ENCODE measurements around the gene PPT2. TPM values are rescaled to one million over a fixed set of nuclear protein-coding genes. Genes with fewer than 3 reads are reported as not detected.
"Not testable (repeated sequence)": the region's sequence is repeated elsewhere in the genome, so short reads cannot be mapped to it uniquely, and the experiment has no call there.

PPT2 gene
- total RNA-seq, 1 experiment from 2014 or later: 73.5 TPM

- in situ Hi-C loops (cut with HindIII; ENCODE audit: low pct_unique_long_range_greater_than_20kb, low sequenced_read_pairs): no loop called here
Measured at GRCh38 chr6:32120573-32121059, 33.3 kb upstream of the PPT2 start.

GRCh38 chr6:32123681-32124080 lies 30.3 kb upstream of the PPT2 start:
- no peak for DNase-seq (ENCODE audit: low read depth, low spot score)
- in situ Hi-C loops (cut with HindIII; ENCODE audit: low pct_unique_long_range_greater_than_20kb, low sequenced_read_pairs): no loop called here

More at GRCh38 chr6:32120573-32121059, 33.3 kb upstream of the PPT2 start:
- DNase-seq (ENCODE audit: low read depth, low spot score): no peak

GRCh38 chr6:32126880-32127279 lies 27.1 kb upstream of the PPT2 start:
- in situ Hi-C loops (cut with HindIII; ENCODE audit: low pct_unique_long_range_greater_than_20kb, low sequenced_read_pairs): no loop called here
- no peak for DNase-seq (ENCODE audit: low read depth, low spot score)

GRCh38 chr6:32127409-32127716 lies 26.6 kb upstream of the PPT2 start:
- in situ Hi-C loops (cut with HindIII; ENCODE audit: low pct_unique_long_range_greater_than_20kb, low sequenced_read_pairs): no loop called here
- DNase-seq (ENCODE audit: low read depth, low spot score): no peak

- peak; percentile 100 for DNase-seq (ENCODE audit: low read depth, low spot score)
- in situ Hi-C loops (cut with HindIII; ENCODE audit: low pct_unique_long_range_greater_than_20kb, low sequenced_read_pairs): no loop called here
Measured at GRCh38 chr6:32127717-32128592, 26.0 kb upstream of the PPT2 start, which contains the start of gene ATF6B. TSS of gene ATF6B (minus strand) at chr6:32128246. CDS start at chr6:32128207, 39 bp downstream.

- in situ Hi-C loops (cut with HindIII; ENCODE audit: low pct_unique_long_range_greater_than_20kb, low sequenced_read_pairs): no loop called here
- peak; percentile 25 for DNase-seq (ENCODE audit: low read depth, low spot score)
Measured at GRCh38 chr6:32128751-32129296, 25.1 kb upstream of the PPT2 start.

- in situ Hi-C loops (cut with HindIII; ENCODE audit: low pct_unique_long_range_greater_than_20kb, low sequenced_read_pairs): no loop called here
- DNase-seq (ENCODE audit: low read depth, low spot score): no peak
Measured at GRCh38 chr6:32129297-32130088, 24.4 kb upstream of the PPT2 start.

GRCh38 chr6:32131439-32131948 lies 22.4 kb upstream of the PPT2 start:
- in situ Hi-C loops (cut with HindIII; ENCODE audit: low pct_unique_long_range_greater_than_20kb, low sequenced_read_pairs): no loop called here
- no peak for DNase-seq (ENCODE audit: low read depth, low spot score)

- DNase-seq (ENCODE audit: low read depth, low spot score): no peak
- in situ Hi-C loops (cut with HindIII; ENCODE audit: low pct_unique_long_range_greater_than_20kb, low sequenced_read_pairs): no loop called here
Measured at GRCh38 chr6:32132110-32132509, 21.8 kb upstream of the PPT2 start.

GRCh38 chr6:32133786-32134185 lies 20.2 kb upstream of the PPT2 start:
- DNase-seq (ENCODE audit: low read depth, low spot score): no peak
- in situ Hi-C loops (cut with HindIII; ENCODE audit: low pct_unique_long_range_greater_than_20kb, low sequenced_read_pairs): no loop called here

- in situ Hi-C loops (cut with HindIII; ENCODE audit: low pct_unique_long_range_greater_than_20kb, low sequenced_read_pairs): no loop called here
- DNase-seq (ENCODE audit: low read depth, low spot score): no peak
Measured at GRCh38 chr6:32137454-32137853, 16.5 kb upstream of the PPT2 start.

GRCh38 chr6:32139590-32139989 lies 14.4 kb upstream of the PPT2 start:
- in situ Hi-C loops (cut with HindIII; ENCODE audit: low pct_unique_long_range_greater_than_20kb, low sequenced_read_pairs): no loop called here

GRCh38 chr6:32140420-32141046 lies 13.4 kb upstream of the PPT2 start:
- in situ Hi-C loops (cut with HindIII; ENCODE audit: low pct_unique_long_range_greater_than_20kb, low sequenced_read_pairs): no loop called here
- no peak for DNase-seq (ENCODE audit: low read depth, low spot score)

More at GRCh38 chr6:32139590-32139989, 14.4 kb upstream of the PPT2 start:
- no peak for DNase-seq (ENCODE audit: low read depth, low spot score)

- DNase-seq (ENCODE audit: low read depth, low spot score); in situ Hi-C loops (cut with HindIII; ENCODE audit: low pct_unique_long_range_greater_than_20kb, low sequenced_read_pairs): not testable (repeated sequence)
Measured at GRCh38 chr6:32144238-32144637, 9.7 kb upstream of the PPT2 start.

- in situ Hi-C loops (cut with HindIII; ENCODE audit: low pct_unique_long_range_greater_than_20kb, low sequenced_read_pairs): no loop called here
- no peak for DNase-seq (ENCODE audit: low read depth, low spot score)
Measured at GRCh38 chr6:32146287-32146686, 7.7 kb upstream of the PPT2 start.

GRCh38 chr6:32146687-32147086 lies 7.3 kb upstream of the PPT2 start:
- in situ Hi-C loops (cut with HindIII; ENCODE audit: low pct_unique_long_range_greater_than_20kb, low sequenced_read_pairs): no loop called here
- DNase-seq (ENCODE audit: low read depth, low spot score): no peak

- DNase-seq (ENCODE audit: low read depth, low spot score): no peak
- in situ Hi-C loops (cut with HindIII; ENCODE audit: low pct_unique_long_range_greater_than_20kb, low sequenced_read_pairs): no loop called here
Measured at GRCh38 chr6:32147401-32148132, 6.4 kb upstream of the PPT2 start.

All from SK-MEL-5 (cell line).